Measurements from ENCODE around the gene UNC119B.

DNA sequence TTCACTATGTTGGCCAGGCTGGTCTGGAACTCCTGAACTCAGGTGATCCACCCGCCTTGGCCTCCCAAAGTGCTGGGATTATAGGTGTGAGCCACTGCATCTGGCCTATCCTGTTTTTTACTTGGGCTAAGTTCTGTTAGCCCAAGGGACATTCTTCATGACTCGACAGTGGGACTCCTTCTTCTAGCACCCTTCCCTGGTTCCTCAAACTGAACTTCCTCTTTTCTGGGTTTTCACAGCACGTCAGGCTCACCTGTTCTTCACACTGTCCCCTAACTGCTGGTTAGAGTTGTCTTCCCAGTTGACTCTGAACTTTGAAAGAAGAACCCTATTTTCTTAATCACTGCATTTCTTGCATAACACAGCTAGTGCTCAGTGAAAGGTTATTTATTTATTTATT, 47.4 kb upstream of the UNC119B start:
- TF ChIP-seq, protein P1, sequence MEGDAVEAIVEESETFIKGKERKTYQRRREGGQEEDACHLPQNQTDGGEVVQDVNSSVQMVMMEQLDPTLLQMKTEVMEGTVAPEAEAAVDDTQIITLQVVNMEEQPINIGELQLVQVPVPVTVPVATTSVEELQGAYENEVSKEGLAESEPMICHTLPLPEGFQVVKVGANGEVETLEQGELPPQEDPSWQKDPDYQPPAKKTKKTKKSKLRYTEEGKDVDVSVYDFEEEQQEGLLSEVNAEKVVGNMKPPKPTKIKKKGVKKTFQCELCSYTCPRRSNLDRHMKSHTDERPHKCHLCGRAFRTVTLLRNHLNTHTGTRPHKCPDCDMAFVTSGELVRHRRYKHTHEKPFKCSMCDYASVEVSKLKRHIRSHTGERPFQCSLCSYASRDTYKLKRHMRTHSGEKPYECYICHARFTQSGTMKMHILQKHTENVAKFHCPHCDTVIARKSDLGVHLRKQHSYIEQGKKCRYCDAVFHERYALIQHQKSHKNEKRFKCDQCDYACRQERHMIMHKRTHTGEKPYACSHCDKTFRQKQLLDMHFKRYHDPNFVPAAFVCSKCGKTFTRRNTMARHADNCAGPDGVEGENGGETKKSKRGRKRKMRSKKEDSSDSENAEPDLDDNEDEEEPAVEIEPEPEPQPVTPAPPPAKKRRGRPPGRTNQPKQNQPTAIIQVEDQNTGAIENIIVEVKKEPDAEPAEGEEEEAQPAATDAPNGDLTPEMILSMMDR (IDR thresholded peaks at IDR 0.05; ENCODE audit: low read length) = no peak
- no peak for TF ChIP-seq EZH2 (optimal IDR thresholded peaks at IDR 0.05; ENCODE audit: low read depth, low read length)
- TF ChIP-seq EZH2phosphoT487 (IDR thresholded peaks at IDR 0.05; ENCODE audit: low read length) = no peak
